Esophagus squamous epithelium (tissue), 5 donors: ENCODE data around the gene SACS. TPM values are rescaled to one million over a fixed set of nuclear protein-coding genes. Genes with fewer than 3 reads are reported as not detected.
A peak's percentile ranks its signal among the peaks of the same experiment; 100 is the strongest.

Experiments
- DNase-seq: peaks from one replicate; lab custom pipeline; 2025; lab: John Stamatoyannopoulos, UW
- H3K27ac ChIP-seq, 4 donors: fragments of 200-600 bp; sonication (generic); one replicate each; pipeline ENCODE4 v1.5.1; 2016 to 2019; ENCODE audit warnings: mild to moderate bottlenecking in 1 of 4
- H3K27me3 ChIP-seq, 4 donors: fragments of 200-600 bp; sonication (generic); 1 replicate in 3 of 4; 2 replicates in 1 of 4; pipeline versions ENCODE4 v1.5.1 to v1.6.0; 2017 to 2021; ENCODE audit warnings: antibody characterized with exemption in 1 of 4
- H3K36me3 ChIP-seq, 3 donors: fragments of 200-600 bp; sonication (generic); one replicate each; pipeline ENCODE4 v1.5.1; 2016 to 2019
- H3K4me1 ChIP-seq, 3 donors: fragments of 200-600 bp; sonication (generic); one replicate each; pipeline ENCODE4 v1.5.1; 2017 to 2019
- H3K4me3 ChIP-seq, 4 donors: fragments of 200-600 bp; sonication (generic); 1 replicate in 3 of 4; 2 replicates in 1 of 4; pipeline ENCODE4 v1.5.1; 2016 to 2019; ENCODE audit warnings: mild to moderate bottlenecking in 2 of 4, moderate library complexity in 1 of 4
- H3K9me3 ChIP-seq, 3 donors: fragments of 200-600 bp; sonication (generic); one replicate each; pipeline ENCODE4 v1.5.1; 2016 to 2019
- POLR2A ChIP-seq, 4 donors: fragments of 450-650 bp; IDR thresholded peaks; one replicate each; pipeline ENCODE4 v1.6.1; 2017; ENCODE audit warnings: antibody characterized with exemption in 4 of 4, mild to moderate bottlenecking in 4 of 4, moderate library complexity in 3 of 4
- WGBS, 2 donors: methylation state at CpG; one replicate each; pipeline ENCODE4 v1.1.5; 2018; 5-methylcytosine and 5-hydroxymethylcytosine counted together
- intact Hi-C: fragments of 100-400 bp; cut with DNase I; formaldehyde crosslinking; loops from one replicate; pipeline ENCODE4 v1.15.0; 2022
- total RNA-seq, 4 donors: library from RNA; depleted of rRNA; stranded (reverse); fragments of >200 nt; gene quantifications; one replicate each; pipeline ENCODE4 v1.1.0, GENCODE V29; 2016
- TF ChIP-seq, protein P1 (sequence below), 6 experiments: fragments of 450-650 bp in 4 of 6; fragments of 200-600 bp in 2 of 6; sonication (generic) in 2 of 6; IDR thresholded peaks; one replicate each; pipeline ENCODE4 v1.5.1; 2016 to 2019; ENCODE audit warnings: antibody characterized with exemption in 6 of 6, mild to moderate bottlenecking in 4 of 6, moderate library complexity in 4 of 6
- donor health status: DM: yes; HTN: yes; CAD: no.

SACS gene
- total RNA-seq, 4 donors from 2014 or later: 3.0 to 14.5 (median 10.6) TPM

- Histone ChIP-seq H3K27ac (peak overlapping the region in 3 of 4 donors; percentile 64 to 92 (median 74)), H3K36me3 (no peaks in the 10 kb centered on the region), H3K27me3 (no peaks in the 10 kb centered on the region), H3K4me3 (peak overlapping the region in 1 of 4 donors; percentile 15), H3K9me3 (no peaks in the 10 kb centered on the region), H3K4me1 (peaks cover 0 to 51% (median 26%) of the 10 kb centered on the region in 3 donors)
- no peak for DNase-seq
- TF ChIP-seq, protein P1, sequence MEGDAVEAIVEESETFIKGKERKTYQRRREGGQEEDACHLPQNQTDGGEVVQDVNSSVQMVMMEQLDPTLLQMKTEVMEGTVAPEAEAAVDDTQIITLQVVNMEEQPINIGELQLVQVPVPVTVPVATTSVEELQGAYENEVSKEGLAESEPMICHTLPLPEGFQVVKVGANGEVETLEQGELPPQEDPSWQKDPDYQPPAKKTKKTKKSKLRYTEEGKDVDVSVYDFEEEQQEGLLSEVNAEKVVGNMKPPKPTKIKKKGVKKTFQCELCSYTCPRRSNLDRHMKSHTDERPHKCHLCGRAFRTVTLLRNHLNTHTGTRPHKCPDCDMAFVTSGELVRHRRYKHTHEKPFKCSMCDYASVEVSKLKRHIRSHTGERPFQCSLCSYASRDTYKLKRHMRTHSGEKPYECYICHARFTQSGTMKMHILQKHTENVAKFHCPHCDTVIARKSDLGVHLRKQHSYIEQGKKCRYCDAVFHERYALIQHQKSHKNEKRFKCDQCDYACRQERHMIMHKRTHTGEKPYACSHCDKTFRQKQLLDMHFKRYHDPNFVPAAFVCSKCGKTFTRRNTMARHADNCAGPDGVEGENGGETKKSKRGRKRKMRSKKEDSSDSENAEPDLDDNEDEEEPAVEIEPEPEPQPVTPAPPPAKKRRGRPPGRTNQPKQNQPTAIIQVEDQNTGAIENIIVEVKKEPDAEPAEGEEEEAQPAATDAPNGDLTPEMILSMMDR (IDR thresholded peaks at IDR 0.05): no peak
- TF ChIP-seq POLR2A (IDR thresholded peaks at IDR 0.05): no peak
- WGBS, 2 donors: 17 to 20% methylated on average over 11 of the region's 11 CpGs
- intact Hi-C loops: no loop called here
Measured at GRCh38 chr13:23377983-23378632, 55.4 kb downstream of the SACS start.

GRCh38 chr13:23377579-23377978, 55.9 kb downstream of the SACS start:
- intact Hi-C loops: no loop called here
- WGBS, 2 donors: 77 to 78% methylated on average over 4 of the region's 7 CpGs
- no peak for DNase-seq

GRCh38 chr13:23375001-23375971, 58.2 kb downstream of the SACS start:
- intact Hi-C loops: no loop called here
- Histone ChIP-seq H3K4me3 (peak overlapping the region; percentile 54 to 82 (median 80)), H3K27me3 (no peaks in the 10 kb centered on the region), H3K36me3 (peaks cover 0 to 9% (median 4%) of the 10 kb centered on the region in 3 donors), H3K4me1 (peaks cover 0 to 63% (median 26%) of the 10 kb centered on the region in 3 donors), H3K9me3 (no peaks in the 10 kb centered on the region), H3K27ac (peak overlapping the region; percentile 64 to 92 (median 86))
- 0% methylated on average over 9 of the region's 117 CpGs for WGBS, 2 donors
- peak; percentile 71 for DNase-seq
- TF ChIP-seq POLR2A (IDR thresholded peaks at IDR 0.05): peak in 2 of 4 donors; percentile 57 to 73
- TF ChIP-seq, protein P1 (IDR thresholded peaks at IDR 0.05): peak in 5 of 6 experiments; percentile 15 to 42 (median 24)

More at GRCh38 chr13:23377579-23377978, 55.9 kb downstream of the SACS start:
- TF ChIP-seq POLR2A (IDR thresholded peaks at IDR 0.05): no peak
- TF ChIP-seq, protein P1 (IDR thresholded peaks at IDR 0.05): no peak
- Histone ChIP-seq H3K27me3 (no peaks in the 10 kb centered on the region), H3K36me3 (no peaks in the 10 kb centered on the region), H3K9me3 (no peaks in the 10 kb centered on the region), H3K27ac (peak overlapping the region in 3 of 4 donors; percentile 64 to 92 (median 74)), H3K4me1 (peaks cover 0 to 56% (median 26%) of the 10 kb centered on the region in 3 donors), H3K4me3 (no peak overlapping the region)

- 35 to 52% methylated on average over 5 of the region's 5 CpGs for WGBS, 2 donors
- DNase-seq: no peak
- no peak overlapping the region for H3K27ac ChIP-seq
- H3K4me1 ChIP-seq: peaks cover 0 to 50% (median 14%) of the 10 kb centered on the region in 3 donors
- TF ChIP-seq POLR2A (IDR thresholded peaks at IDR 0.05): no peak
- TF ChIP-seq, protein P1 (IDR thresholded peaks at IDR 0.05): no peak
- H3K9me3 ChIP-seq: no peaks in the 10 kb centered on the region
- H3K4me3 ChIP-seq: no peak overlapping the region
- no peaks in the 10 kb centered on the region for H3K27me3 ChIP-seq
- H3K36me3 ChIP-seq: peaks cover 0 to 38% (median 11%) of the 10 kb centered on the region in 3 donors
- intact Hi-C loops: no loop called here
Measured at GRCh38 chr13:23372264-23372906, 61.1 kb downstream of the SACS start.
